ENCODE measurements around the gene ZCCHC10.
"Not testable (repeated sequence)": the region's sequence is repeated elsewhere in the genome, so short reads cannot be mapped to it uniquely, and the experiment has no call there.

ZCCHC10 gene

GRCh38 chr5:133025804-133026663 is at the start of gene ZCCHC10:
Gene ZCCHC10 (minus strand): TSS chr5:133026549. CDS start chr5:133026537, 12 bp downstream.
- DNase-seq (ENCODE audit: low read depth) = peak; percentile 79

GRCh38 chr5:133075572-133076536 is 49.5 kb upstream of the ZCCHC10 start:
- DNase-seq (ENCODE audit: low read depth) = no peak

GRCh38 chr5:133072021-133072420 is 45.7 kb upstream of the ZCCHC10 start:
- no peak for DNase-seq (ENCODE audit: low read depth)

GRCh38 chr5:133066045-133066444 is 39.7 kb upstream of the ZCCHC10 start:
- DNase-seq (ENCODE audit: low read depth) = no peak

- DNase-seq (ENCODE audit: low read depth) = no peak
These were observed 39.1 kb upstream of the ZCCHC10 start for GRCh38 chr5:133065471-133065870.

- no peak for DNase-seq (ENCODE audit: low read depth)
These were observed 37.6 kb upstream of the ZCCHC10 start for GRCh38 chr5:133063965-133064364.

- no peak for DNase-seq (ENCODE audit: low read depth)
These were observed 35.9 kb upstream of the ZCCHC10 start for GRCh38 chr5:133062276-133062675.

GRCh38 chr5:133059621-133060020 is 33.3 kb upstream of the ZCCHC10 start:
- no peak for DNase-seq (ENCODE audit: low read depth)

GRCh38 chr5:133056891-133057290 is 30.5 kb upstream of the ZCCHC10 start:
- no peak for DNase-seq (ENCODE audit: low read depth)

GRCh38 chr5:133054697-133055471 is 28.5 kb upstream of the ZCCHC10 start:
- DNase-seq (ENCODE audit: low read depth) = no peak

- no peak for DNase-seq (ENCODE audit: low read depth)
These were observed 27.1 kb upstream of the ZCCHC10 start for GRCh38 chr5:133053448-133053847.

GRCh38 chr5:133052317-133053175 is 26.2 kb upstream of the ZCCHC10 start:
- no peak for DNase-seq (ENCODE audit: low read depth)

GRCh38 chr5:133051542-133052316 is 25.4 kb upstream of the ZCCHC10 start, which contains the start of gene HSPA4:
Gene HSPA4 (plus strand): TSS chr5:133052013. CDS start chr5:133052251, 238 bp downstream.
- peak; percentile 96 for DNase-seq (ENCODE audit: low read depth)

- no peak for DNase-seq (ENCODE audit: low read depth)
These were observed 24.8 kb upstream of the ZCCHC10 start for GRCh38 chr5:133051061-133051541.

GRCh38 chr5:133050521-133050920 is 24.2 kb upstream of the ZCCHC10 start:
- DNase-seq (ENCODE audit: low read depth) = no peak

GRCh38 chr5:133049726-133050048 is 23.3 kb upstream of the ZCCHC10 start:
- DNase-seq (ENCODE audit: low read depth) = no peak

- no peak for DNase-seq (ENCODE audit: low read depth)
These were observed 22.8 kb upstream of the ZCCHC10 start for GRCh38 chr5:133048993-133049725.

- no peak for DNase-seq (ENCODE audit: low read depth)
These were observed 21.1 kb upstream of the ZCCHC10 start for GRCh38 chr5:133047404-133047803.

GRCh38 chr5:133046560-133046959 is 20.2 kb upstream of the ZCCHC10 start:
- not testable (repeated sequence) for DNase-seq (ENCODE audit: low read depth)

All from stimulated activated CD8-positive, alpha-beta memory T cell treated with anti-CD3 and anti-CD28 coated beads, Interleukin-15, amount 100 ng/mL, for 1 hour (primary cell).